DOHH2 (cell line): ENCODE results near the gene DAAM1.

ENCODE experiments used
- H3F3A ChIP-seq: fragments of 200-600 bp; sonication (generic), shearing (Covaris generic); 2 replicates; pipeline ENCODE4 v1.6.0; 2016; ENCODE audit warnings: antibody characterized with exemption, mild to moderate bottlenecking; ENCODE audit not compliant: control insufficient read depth, insufficient read depth
- H3K27ac ChIP-seq: fragments of 200-600 bp; sonication (generic); 2 replicates; pipeline ENCODE4 v1.5.1; 2014; ENCODE audit warnings: low read depth, mild to moderate bottlenecking, low read length, moderate library complexity
- H3K27me3 ChIP-seq: fragments of 200-600 bp; sonication (generic); 2 replicates; pipeline ENCODE4 v1.6.1; 2014; ENCODE audit warnings: mild to moderate bottlenecking, low read length, mixed read lengths; ENCODE audit not compliant: control insufficient read depth
- H3K36me3 ChIP-seq: fragments of 200-600 bp; sonication (generic); 2 replicates; pipeline ENCODE4 v1.6.1; 2014; ENCODE audit warnings: mild to moderate bottlenecking, low read length, moderate library complexity, mixed read lengths; ENCODE audit not compliant: control insufficient read depth
- H3K4me1 ChIP-seq: fragments of 200-600 bp; sonication (generic); 2 replicates; pipeline ENCODE4 v1.6.1; 2014; ENCODE audit warnings: mild to moderate bottlenecking, low read length, mixed read lengths; ENCODE audit not compliant: control insufficient read depth
- H3K4me2 ChIP-seq: fragments of 200-600 bp; sonication (generic); 2 replicates; pipeline ENCODE4 v1.6.0; 2014; ENCODE audit warnings: mild to moderate bottlenecking, low read length, moderate library complexity
- H3K4me3 ChIP-seq: fragments of 200-600 bp; sonication (generic); 2 replicates; pipeline ENCODE4 v1.5.1; 2014; ENCODE audit warnings: mild to moderate bottlenecking, low read length, mixed read lengths
- H3K79me2 ChIP-seq: fragments of 200-600 bp; sonication (generic); 2 replicates; pipeline ENCODE4 v1.6.1; 2014; ENCODE audit warnings: mild to moderate bottlenecking, low read length, mixed read lengths; ENCODE audit not compliant: control insufficient read depth
- H3K9me2 ChIP-seq: fragments of 200-600 bp; sonication (generic); replicated peaks from 2 replicates; pipeline ENCODE4 v1.6.1; 2014; ENCODE audit warnings: mild to moderate bottlenecking, low read length, mixed read lengths; ENCODE audit not compliant: control insufficient read depth
- H3K9me3 ChIP-seq: fragments of 200-600 bp; sonication (generic); 2 replicates; pipeline ENCODE4 v1.6.1; 2014; ENCODE audit warnings: antibody characterized with exemption, low read length, mixed read lengths; ENCODE audit not compliant: control insufficient read depth, insufficient read depth
- H4K20me1 ChIP-seq: fragments of 200-600 bp; sonication (generic); 2 replicates; pipeline ENCODE4 v1.6.0; 2014; ENCODE audit warnings: low read depth, mild to moderate bottlenecking, antibody characterized with exemption, low read length, moderate library complexity; ENCODE audit not compliant: control insufficient read depth, insufficient read depth
- EZH2phosphoT487 ChIP-seq: fragments of 200-600 bp; sonication (generic); IDR thresholded peaks from 2 replicates; pipeline ENCODE4 v1.6.1; 2017; ENCODE audit warnings: borderline replicate concordance, mild to moderate bottlenecking, antibody characterized with exemption, low read length, moderate library complexity, mixed read lengths
- TF ChIP-seq, protein P1 (sequence below): fragments of 200-600 bp; sonication (generic); IDR thresholded peaks from one replicate; pipeline ENCODE4 v1.5.1; 2014; ENCODE audit warnings: antibody characterized with exemption, mild to moderate bottlenecking, low read depth, low read length; ENCODE audit not compliant: poor library complexity, severe bottlenecking

DAAM1 gene

DNA sequence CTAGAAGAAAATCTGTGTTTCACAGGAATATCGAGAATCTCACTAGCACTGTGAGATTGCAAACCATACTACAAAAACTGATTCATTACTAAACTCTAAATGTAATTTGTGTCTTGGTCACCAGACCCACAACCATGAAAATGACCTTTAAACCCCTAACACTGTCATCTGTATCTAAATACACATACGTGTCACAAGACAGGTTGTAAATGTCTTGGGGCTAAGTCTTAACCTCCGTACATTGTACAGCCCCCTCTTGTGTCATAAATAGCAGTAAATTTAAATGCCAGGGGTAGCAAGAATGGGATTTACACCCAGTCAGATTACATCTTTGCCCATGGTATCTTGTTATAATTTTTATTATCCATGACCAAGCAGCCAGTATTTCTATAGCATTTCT, 159.4 kb downstream of the DAAM1 start:
- Histone ChIP-seq H3K9me3 (no peaks in the 10 kb centered on the region), H3K79me2 (no peaks in the 10 kb centered on the region), H3K27me3 (no peaks in the 10 kb centered on the region), H4K20me1 (no peaks in the 10 kb centered on the region), H3K36me3 (peaks cover 74% of the 10 kb centered on the region), H3K27ac (peak overlapping the region; percentile 80), H3K4me1 (peaks cover 57% of the 10 kb centered on the region), H3K4me3 (no peak overlapping the region), H3K4me2 (peak overlapping the region; percentile 57), H3F3A (peaks cover 10% of the 10 kb centered on the region), H3K9me2 (no peaks in the 10 kb centered on the region)
- TF ChIP-seq, protein P1, sequence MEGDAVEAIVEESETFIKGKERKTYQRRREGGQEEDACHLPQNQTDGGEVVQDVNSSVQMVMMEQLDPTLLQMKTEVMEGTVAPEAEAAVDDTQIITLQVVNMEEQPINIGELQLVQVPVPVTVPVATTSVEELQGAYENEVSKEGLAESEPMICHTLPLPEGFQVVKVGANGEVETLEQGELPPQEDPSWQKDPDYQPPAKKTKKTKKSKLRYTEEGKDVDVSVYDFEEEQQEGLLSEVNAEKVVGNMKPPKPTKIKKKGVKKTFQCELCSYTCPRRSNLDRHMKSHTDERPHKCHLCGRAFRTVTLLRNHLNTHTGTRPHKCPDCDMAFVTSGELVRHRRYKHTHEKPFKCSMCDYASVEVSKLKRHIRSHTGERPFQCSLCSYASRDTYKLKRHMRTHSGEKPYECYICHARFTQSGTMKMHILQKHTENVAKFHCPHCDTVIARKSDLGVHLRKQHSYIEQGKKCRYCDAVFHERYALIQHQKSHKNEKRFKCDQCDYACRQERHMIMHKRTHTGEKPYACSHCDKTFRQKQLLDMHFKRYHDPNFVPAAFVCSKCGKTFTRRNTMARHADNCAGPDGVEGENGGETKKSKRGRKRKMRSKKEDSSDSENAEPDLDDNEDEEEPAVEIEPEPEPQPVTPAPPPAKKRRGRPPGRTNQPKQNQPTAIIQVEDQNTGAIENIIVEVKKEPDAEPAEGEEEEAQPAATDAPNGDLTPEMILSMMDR, result no peak
- TF ChIP-seq EZH2phosphoT487, result no peak

DNA sequence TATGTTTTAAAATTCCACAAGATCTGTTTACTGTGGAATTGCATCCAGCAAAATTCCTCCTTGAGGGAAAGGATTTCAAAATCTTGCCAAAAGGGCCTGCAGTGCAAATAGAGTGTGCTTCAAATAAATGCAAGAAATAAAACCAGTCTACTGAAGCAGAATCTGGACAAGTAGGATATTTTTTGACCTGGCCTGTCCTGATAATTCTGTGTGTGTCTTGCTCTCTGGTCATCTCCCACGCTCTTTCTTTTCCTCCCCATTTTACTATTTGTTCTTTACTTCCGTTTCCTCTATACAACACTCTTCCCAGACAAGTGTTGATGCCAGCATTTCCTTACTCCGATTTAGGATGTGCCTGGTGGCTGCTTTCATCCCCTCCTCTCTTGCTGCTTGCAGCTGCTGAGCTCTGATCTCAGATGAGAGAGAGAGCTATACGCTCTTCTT, 160.8 kb downstream of the DAAM1 start:
- no peak for TF ChIP-seq EZH2phosphoT487
- TF ChIP-seq, protein P1, result no peak
- Histone ChIP-seq H4K20me1 (no peaks in the 10 kb centered on the region), H3K36me3 (peaks cover 72% of the 10 kb centered on the region), H3K27ac (no peak overlapping the region), H3K4me3 (no peak overlapping the region), H3K79me2 (no peaks in the 10 kb centered on the region), H3K27me3 (no peaks in the 10 kb centered on the region), H3K9me2 (no peaks in the 10 kb centered on the region), H3K9me3 (no peaks in the 10 kb centered on the region), H3K4me2 (no peak overlapping the region), H3K4me1 (peaks cover 57% of the 10 kb centered on the region), H3F3A (peaks cover 10% of the 10 kb centered on the region)

DNA sequence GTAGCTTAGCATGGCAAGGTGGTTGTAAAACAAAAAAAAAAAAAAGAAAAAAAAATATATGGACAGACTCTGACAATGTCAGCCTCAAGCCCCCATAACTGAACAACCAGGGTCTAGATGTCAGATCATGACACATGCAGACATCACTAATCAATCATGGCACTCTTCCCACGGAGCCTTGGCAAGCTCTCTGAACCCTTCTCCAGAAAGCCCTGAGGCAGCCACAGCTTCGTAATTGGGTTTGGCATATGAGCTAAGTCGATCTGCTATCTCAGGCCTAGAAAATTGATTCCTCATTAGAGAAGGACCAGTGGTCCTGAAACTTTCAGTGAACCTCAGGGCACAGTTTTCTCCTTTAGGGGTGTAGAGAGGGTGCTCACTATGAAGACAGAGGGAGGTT, 164.5 kb downstream of the DAAM1 start:
- peaks cover 3% of the 10 kb centered on the region for H3K79me2 ChIP-seq
- H3K4me1 ChIP-seq, result peaks cover 57% of the 10 kb centered on the region
- H3F3A ChIP-seq, result peaks cover 34% of the 10 kb centered on the region
- H3K9me2 ChIP-seq, result no peaks in the 10 kb centered on the region
- TF ChIP-seq EZH2phosphoT487, result no peak
- TF ChIP-seq, protein P1, result no peak
- H3K9me3 ChIP-seq, result no peaks in the 10 kb centered on the region
- H3K4me3 ChIP-seq, result no peak overlapping the region
- no peaks in the 10 kb centered on the region for H4K20me1 ChIP-seq
- H3K27ac ChIP-seq, result 0 out of 2 replicates have a peak overlapping the region, but pooled peaks have one; percentile 98
- H3K4me2 ChIP-seq, result peak overlapping the region; percentile 99; the same call in 1 of the 2 replicates
- H3K27me3 ChIP-seq, result no peaks in the 10 kb centered on the region
- peaks cover 69% of the 10 kb centered on the region for H3K36me3 ChIP-seq
